GM20000 (cell line): ENCODE data around the gene LNPEP.

Experiments
- DNase-seq: peaks from one replicate; pipeline ENCODE4 v3.0.0; 2012; ENCODE audit warnings: low spot score
- CTCF ChIP-seq: IDR thresholded peaks from 2 replicates; pipeline ENCODE4 v1.5.1; 2012; ENCODE audit warnings: mild to moderate bottlenecking, control low read depth; ENCODE audit errors: extremely low read depth, missing control alignments

The LNPEP gene

GRCh38 chr5:96973532-96974401, 37.9 kb downstream of the LNPEP start:
- DNase-seq: no peak
- TF ChIP-seq CTCF: no peak

GRCh38 chr5:96975656-96976055, 39.8 kb downstream of the LNPEP start:
- no peak for TF ChIP-seq CTCF
- DNase-seq: no peak

- TF ChIP-seq CTCF: no peak
- DNase-seq: no peak
Measured at GRCh38 chr5:96977228-96977627, 41.3 kb downstream of the LNPEP start.

GRCh38 chr5:96978812-96979449, 43.1 kb downstream of the LNPEP start:
- no peak for DNase-seq
- no peak for TF ChIP-seq CTCF

GRCh38 chr5:96984506-96985192, 48.8 kb downstream of the LNPEP start:
- TF ChIP-seq CTCF: no peak
- no peak for DNase-seq

GRCh38 chr5:96986450-96986849, 50.6 kb downstream of the LNPEP start:
- no peak for TF ChIP-seq CTCF
- DNase-seq: no peak

- no peak for TF ChIP-seq CTCF
- no peak for DNase-seq
Measured at GRCh38 chr5:96990102-96990501, 54.2 kb downstream of the LNPEP start.
